CD4-positive, alpha-beta T cell treated with Interleukin-4 for 4 hours (primary cell): Measurements from ENCODE around the gene ATP8B4.

Source experiments
- DNase-seq: peaks from one replicate; pipeline ENCODE4 v3.0.0-alpha.2; 2020

ATP8B4 gene

GRCh38 chr15:49847423-49848281 lies 271.4 kb downstream of the ATP8B4 start:
- DNase-seq: no peak

DNA sequence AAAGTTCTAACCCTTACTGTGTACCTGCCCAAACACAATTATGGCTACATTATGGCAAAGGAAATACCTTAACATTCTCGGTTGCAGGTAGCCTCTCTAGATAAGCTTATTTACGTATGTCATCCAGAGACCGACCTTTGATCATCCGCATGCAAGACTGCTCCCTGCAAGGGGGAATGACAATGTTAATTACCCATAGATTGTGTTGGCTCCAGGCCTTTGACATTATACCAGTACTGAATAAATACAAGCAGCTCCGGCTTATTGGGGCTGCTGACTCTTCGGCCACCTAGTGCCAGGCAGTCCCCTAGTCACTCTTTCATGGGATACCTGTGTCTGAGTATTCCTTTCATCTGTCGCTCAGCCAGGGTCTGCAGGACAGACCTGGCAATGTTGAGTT lies 274.6 kb downstream of the ATP8B4 start:
- DNase-seq: no peak

- no peak for DNase-seq
Measured at GRCh38 chr15:49843725-49844124, 275.3 kb downstream of the ATP8B4 start.

DNA sequence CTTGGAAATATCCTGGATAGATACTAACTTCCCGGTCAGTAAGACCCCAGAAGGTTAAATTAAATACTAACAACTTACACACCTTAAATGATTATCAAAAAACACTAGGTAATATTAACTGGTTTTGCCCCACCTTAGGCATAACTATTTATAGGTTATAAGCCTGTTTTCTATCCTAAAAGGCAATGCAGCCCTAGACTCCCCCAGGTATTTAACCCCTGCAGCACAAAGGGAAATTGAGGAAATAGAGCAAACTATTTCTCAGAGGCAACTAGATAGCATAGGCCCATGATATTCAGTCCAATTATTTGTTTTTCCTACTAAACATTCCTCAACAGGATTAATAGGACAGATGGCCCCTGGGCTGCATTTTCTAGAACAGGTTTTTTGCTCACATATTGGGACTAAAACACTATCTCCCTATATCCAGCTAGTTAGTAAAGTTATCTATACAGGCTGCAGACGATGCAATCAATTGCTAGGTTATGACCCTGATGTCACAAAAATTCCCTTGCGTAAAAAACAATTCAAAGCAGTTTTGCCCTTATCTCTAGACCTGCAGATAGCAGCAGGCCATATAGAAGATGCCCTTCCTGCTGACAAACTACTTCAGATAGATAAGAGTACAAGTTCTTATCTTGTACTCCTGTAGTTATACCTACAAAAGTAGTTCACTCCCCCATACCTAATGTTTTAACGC lies 276.9 kb downstream of the ATP8B4 start:
- no peak for DNase-seq

- DNase-seq: no peak
Measured at GRCh38 chr15:49832511-49832910, 286.5 kb downstream of the ATP8B4 start.

DNA sequence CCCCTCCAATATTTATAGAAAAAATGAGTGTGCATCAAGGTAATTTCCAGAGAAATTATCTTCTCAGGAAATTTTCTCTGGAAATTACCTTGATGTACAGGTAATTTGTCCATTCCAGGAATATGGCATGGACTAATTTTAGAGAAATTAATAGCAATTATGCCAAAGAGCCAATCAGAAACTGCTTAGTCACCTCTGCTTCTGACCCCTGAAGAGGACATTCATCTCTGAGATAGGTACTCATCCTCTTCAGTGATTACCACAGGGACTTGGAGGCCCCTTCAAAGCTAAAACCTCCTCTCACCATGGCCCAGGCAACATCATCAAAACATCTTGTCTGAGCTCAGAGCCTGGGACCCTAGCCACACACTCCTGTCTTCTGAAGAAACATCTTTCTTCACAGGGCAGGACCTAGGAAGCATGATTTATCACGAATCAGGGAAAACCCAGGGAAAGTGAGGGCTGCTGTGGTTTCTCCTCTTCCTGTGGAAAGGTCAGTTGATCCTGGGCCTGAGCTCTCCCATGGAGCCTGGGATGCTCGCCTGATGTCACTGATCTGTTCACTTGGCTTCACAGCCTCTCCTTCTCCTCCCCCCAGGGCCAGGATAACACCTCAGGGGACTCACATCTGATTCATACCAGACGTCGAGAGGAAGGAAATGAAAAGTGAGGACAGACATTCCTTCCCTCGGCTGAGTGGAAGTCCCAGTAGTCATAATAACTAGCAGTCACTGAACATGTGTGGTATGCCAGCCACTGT lies 287.6 kb downstream of the ATP8B4 start:
- no peak for DNase-seq

- no peak for DNase-seq
Measured at GRCh38 chr15:49830391-49830790, 288.6 kb downstream of the ATP8B4 start.

GRCh38 chr15:49827311-49827710 lies 291.7 kb downstream of the ATP8B4 start:
- DNase-seq: no peak

DNA sequence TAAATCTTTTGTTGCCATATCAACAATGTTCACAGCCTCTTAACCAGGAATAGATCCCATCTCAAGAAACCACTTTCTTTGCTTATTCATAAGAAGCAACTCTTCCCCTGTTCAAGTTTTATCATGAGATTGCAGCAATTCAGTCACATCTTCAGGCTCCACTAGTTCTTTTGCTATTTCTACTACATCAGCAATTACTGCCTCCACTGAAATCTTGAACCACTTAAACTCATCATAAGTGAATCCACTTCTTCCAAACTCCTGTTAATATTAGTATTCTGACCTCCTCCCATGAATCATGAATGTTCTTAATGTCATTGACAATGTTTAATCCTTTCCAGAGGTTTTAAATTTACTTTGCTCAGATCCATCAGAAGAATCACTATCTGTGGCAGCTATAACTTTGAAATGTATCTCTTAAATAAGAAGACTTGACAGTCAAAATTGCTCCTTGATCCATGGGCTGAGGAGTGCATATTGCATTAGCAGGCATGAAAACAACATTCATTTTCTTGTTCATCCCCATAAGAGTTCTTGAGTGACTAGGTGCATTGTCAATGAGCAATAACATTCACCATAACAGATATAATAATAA lies 292.3 kb downstream of the ATP8B4 start:
- DNase-seq: no peak

DNA sequence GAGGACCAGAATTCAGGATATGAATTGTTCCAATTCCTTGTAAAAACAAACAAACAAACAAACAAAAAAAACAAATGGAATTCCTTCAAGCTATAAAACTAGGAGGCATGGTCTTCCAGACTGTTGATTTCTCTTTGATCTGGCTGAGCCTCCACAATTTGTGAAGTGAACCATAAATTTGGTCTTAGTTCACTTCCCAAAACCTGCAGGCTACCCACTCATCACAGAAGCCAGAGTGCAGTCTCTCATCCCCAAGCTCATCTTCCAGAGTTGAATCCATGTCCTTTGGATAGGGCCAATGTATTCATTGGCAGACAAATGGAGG lies 294.3 kb downstream of the ATP8B4 start:
- DNase-seq: no peak

DNA sequence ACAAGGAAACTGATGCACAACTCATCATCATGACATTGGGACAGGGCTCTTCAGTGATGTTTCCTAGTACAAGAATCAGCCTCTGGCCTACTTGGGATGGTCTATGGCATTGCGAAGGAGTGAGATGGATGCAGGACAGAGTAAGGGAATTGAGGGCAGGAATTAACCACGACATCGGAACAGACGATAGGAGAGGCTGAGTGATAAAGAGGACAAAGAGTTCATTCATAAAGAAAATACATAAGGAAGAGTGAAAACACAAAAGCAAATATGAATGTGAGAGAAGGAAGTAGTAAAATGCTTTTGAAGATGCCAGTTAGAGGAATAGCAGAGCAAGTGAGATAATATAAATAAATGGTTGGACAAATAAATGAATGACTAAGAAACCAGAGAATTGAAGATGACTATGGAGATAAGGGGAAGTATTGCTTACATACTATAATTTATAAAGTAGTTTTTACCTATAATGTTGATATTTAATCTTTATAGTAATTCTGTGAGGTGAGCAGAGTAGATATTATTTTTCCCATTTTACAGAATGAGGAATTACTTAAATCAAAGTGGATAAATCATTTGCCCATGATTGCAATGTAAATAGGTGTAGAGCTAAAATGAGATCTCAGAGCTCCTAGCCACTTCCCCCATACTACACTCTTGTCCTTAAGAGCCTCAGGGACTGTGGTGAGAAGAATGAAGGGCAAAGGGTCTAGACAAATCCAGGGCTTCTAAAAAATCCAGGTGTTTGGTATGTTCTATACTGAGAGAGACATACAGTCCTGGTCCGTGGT lies 294.9 kb downstream of the ATP8B4 start:
- no peak for DNase-seq

- no peak for DNase-seq
Measured at GRCh38 chr15:49817100-49817499, 301.9 kb downstream of the ATP8B4 start.

DNA sequence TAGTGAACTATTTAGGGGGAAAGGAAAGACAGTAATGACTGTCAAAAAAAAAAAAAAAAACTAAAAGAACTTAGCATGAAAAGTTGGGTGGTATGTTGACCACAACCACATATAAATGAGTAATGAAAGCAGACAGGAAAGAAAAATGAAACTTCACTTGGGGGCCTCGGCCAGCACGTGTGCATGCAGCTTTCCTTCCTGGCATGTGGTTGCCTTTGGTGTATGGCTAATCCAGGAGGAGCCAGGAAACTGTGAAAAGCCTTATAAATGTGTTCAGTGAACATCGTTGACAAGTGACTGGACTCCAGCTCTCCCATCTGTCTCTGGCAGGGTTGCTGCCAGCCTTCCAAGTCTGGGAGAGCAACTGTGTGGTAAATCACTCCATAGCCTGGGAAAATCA lies 303.1 kb downstream of the ATP8B4 start:
- no peak for DNase-seq

DNA sequence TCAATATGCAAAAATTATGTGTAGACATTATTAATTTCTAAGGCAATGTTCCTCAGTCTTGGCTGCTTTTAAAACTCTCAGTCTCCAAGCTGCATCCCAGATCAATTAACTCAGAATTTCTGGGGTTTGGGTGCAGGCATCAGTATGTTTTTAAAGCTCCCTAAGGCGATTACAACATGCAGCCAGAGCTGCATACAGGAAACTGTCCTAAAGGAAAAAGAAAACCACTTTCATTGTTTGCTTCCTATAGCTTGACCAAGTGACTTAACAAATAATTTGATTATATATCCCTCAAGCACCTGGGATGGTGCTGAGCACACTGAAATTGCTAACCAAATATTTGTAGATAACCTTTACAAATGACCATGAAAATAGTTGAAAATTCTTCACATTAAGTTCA lies 303.5 kb downstream of the ATP8B4 start:
- no peak for DNase-seq

- no peak for DNase-seq
Measured at GRCh38 chr15:49814709-49815108, 304.3 kb downstream of the ATP8B4 start.

- no peak for DNase-seq
Measured at GRCh38 chr15:49813625-49814024, 305.4 kb downstream of the ATP8B4 start.

- DNase-seq: no peak
Measured at GRCh38 chr15:49810720-49811119, 308.3 kb downstream of the ATP8B4 start.

GRCh38 chr15:49809894-49810609 lies 309.0 kb downstream of the ATP8B4 start:
- DNase-seq: no peak

DNA sequence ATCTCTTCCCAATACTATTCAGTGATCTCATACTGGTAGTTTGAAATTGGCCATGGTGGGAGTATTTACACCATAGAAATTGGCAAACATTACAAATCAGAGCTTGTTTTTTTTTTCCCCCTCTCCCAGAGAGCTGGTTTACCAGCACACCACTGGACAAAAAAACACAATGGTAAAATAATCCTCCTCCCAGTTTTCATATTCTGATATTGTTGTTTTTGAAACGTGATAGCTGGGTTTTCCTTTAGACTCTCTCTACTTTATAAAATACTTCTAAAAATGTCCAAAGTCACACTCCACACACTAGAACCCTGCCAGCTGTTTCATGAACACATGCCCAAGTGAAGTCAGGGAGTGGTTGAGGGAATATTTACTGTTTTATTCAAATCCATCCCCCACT lies 310.7 kb downstream of the ATP8B4 start:
- DNase-seq: no peak
